ENCODE results near the gene KRCC1. TPM values are rescaled to one million over a fixed set of nuclear protein-coding genes. Genes with fewer than 3 reads are reported as not detected.
A peak's percentile ranks its signal among the peaks of the same experiment; 100 is the strongest.

Gene KRCC1
- polyA plus RNA-seq, 3 donors = 10.8 to 31.6 (median 24.7) TPM

GRCh38 chr2:88036606-88037005, 19.0 kb downstream of the KRCC1 start:
- intact Hi-C loops (cut with micrococcal nuclease) = no loop called here

GRCh38 chr2:88036182-88036581, 19.4 kb downstream of the KRCC1 start:
- Mint-ChIP-seq H3K27ac (peak overlapping the region; percentile 73 to 93 (median 88)), H3K36me3 (peaks cover 28 to 47% of the 10 kb centered on the region in 2 donors), H3K4me1 (peaks cover 29% of the 10 kb centered on the region), H3K27me3 (ENCODE audit: low read depth in 3 of 3) (no peaks in the 10 kb centered on the region), H3K4me3 (peak overlapping the region in 1 of 2 donors; percentile 60), H3K9me3 (no peaks in the 10 kb centered on the region)
- H3K4me1 ChIP-seq (ENCODE audit: control insufficient read depth in 1 of 2, insufficient read depth in 2 of 2, low read length in 2 of 2) = peaks cover 19 to 20% of the 10 kb centered on the region in 2 donors
- H3K4me3 ChIP-seq (replicated peaks in 1 of 3; ENCODE audit: low read depth in 2 of 3, low read length in 3 of 3) = peak overlapping the region in 1 of 3 experiments; percentile 31
- intact Hi-C loops (cut with micrococcal nuclease) = no loop called here
- TF ChIP-seq CTCF (IDR thresholded peaks at IDR 0.05) = no peak
- no peaks in the 10 kb centered on the region for H3K27me3 ChIP-seq (ENCODE audit: control insufficient read depth in 2 of 2, insufficient read depth in 2 of 2, low read length in 2 of 2)
- H3K4me2 ChIP-seq (replicated peaks; ENCODE audit: extremely low read depth, low read length, poor library complexity, severe bottlenecking) = peak overlapping the region; percentile 42
- H3K79me2 ChIP-seq (ENCODE audit: insufficient read depth, low read length) = peaks cover 14% of the 10 kb centered on the region
- no peak overlapping the region for H3K9ac ChIP-seq (ENCODE audit: insufficient read depth, low read length, poor library complexity, severe bottlenecking)
- no CpG with 5 or more reads among the region's 2 CpGs for WGBS (ENCODE audit: insufficient coverage)
- peaks cover 14% of the 10 kb centered on the region for H4K20me1 ChIP-seq (ENCODE audit: insufficient read depth, low read length)
- H3K27ac ChIP-seq (ENCODE audit: low read depth in 1 of 2, low read length in 2 of 2) = peak overlapping the region in 1 of 2 donors; percentile 66
- H3K36me3 ChIP-seq (replicated peaks in 1 of 2; ENCODE audit: control insufficient read depth in 1 of 2, insufficient read depth in 2 of 2, low read length in 2 of 2) = peaks cover 21 to 37% of the 10 kb centered on the region in 2 donors
- DNase-seq = peak in 2 of 3 donors; percentile 54 to 59
- no peak overlapping the region for H2AFZ ChIP-seq (ENCODE audit: insufficient read depth, low read depth, low read length, poor library complexity, severe bottlenecking)
- no peaks in the 10 kb centered on the region for H3K9me3 ChIP-seq (replicated peaks in 1 of 2; ENCODE audit: control insufficient read depth in 1 of 2, insufficient read depth in 1 of 2, low read length in 2 of 2)

More at GRCh38 chr2:88036606-88037005, 19.0 kb downstream of the KRCC1 start:
- Mint-ChIP-seq H3K27me3 (ENCODE audit: low read depth in 3 of 3) (no peaks in the 10 kb centered on the region), H3K36me3 (peaks cover 28 to 44% of the 10 kb centered on the region in 2 donors), H3K27ac (peak overlapping the region; percentile 64 to 93 (median 88)), H3K4me3 (peak overlapping the region in 1 of 2 donors; percentile 60), H3K4me1 (peaks cover 29% of the 10 kb centered on the region), H3K9me3 (no peaks in the 10 kb centered on the region)
- peak overlapping the region in 1 of 3 experiments; percentile 31 for H3K4me3 ChIP-seq (replicated peaks in 1 of 3; ENCODE audit: low read depth in 2 of 3, low read length in 3 of 3)
- peak; percentile 21 to 61 (median 48) for DNase-seq
- peaks cover 18 to 35% of the 10 kb centered on the region in 2 donors for H3K36me3 ChIP-seq (replicated peaks in 1 of 2; ENCODE audit: control insufficient read depth in 1 of 2, insufficient read depth in 2 of 2, low read length in 2 of 2)
- H4K20me1 ChIP-seq (ENCODE audit: insufficient read depth, low read length) = peaks cover 18% of the 10 kb centered on the region
- no peaks in the 10 kb centered on the region for H3K27me3 ChIP-seq (ENCODE audit: control insufficient read depth in 2 of 2, insufficient read depth in 2 of 2, low read length in 2 of 2)
- no peak overlapping the region for H3K9ac ChIP-seq (ENCODE audit: insufficient read depth, low read length, poor library complexity, severe bottlenecking)
- no peak for TF ChIP-seq CTCF (IDR thresholded peaks at IDR 0.05)
- H3K4me2 ChIP-seq (replicated peaks; ENCODE audit: extremely low read depth, low read length, poor library complexity, severe bottlenecking) = peak overlapping the region; percentile 42
- H3K4me1 ChIP-seq (ENCODE audit: control insufficient read depth in 1 of 2, insufficient read depth in 2 of 2, low read length in 2 of 2) = peaks cover 19 to 20% of the 10 kb centered on the region in 2 donors
- no peaks in the 10 kb centered on the region for H3K9me3 ChIP-seq (replicated peaks in 1 of 2; ENCODE audit: control insufficient read depth in 1 of 2, insufficient read depth in 1 of 2, low read length in 2 of 2)
- peak overlapping the region in 1 of 2 donors; percentile 66 for H3K27ac ChIP-seq (ENCODE audit: low read depth in 1 of 2, low read length in 2 of 2)
- H3K79me2 ChIP-seq (ENCODE audit: insufficient read depth, low read length) = peaks cover 14% of the 10 kb centered on the region
- no peak overlapping the region for H2AFZ ChIP-seq (ENCODE audit: insufficient read depth, low read depth, low read length, poor library complexity, severe bottlenecking)
